ENCODE measurements around the gene VIPR1. TPM values are rescaled to one million over a fixed set of nuclear protein-coding genes. Genes with fewer than 3 reads are reported as not detected.
"Not testable (repeated sequence)": the region's sequence is repeated elsewhere in the genome, so short reads cannot be mapped to it uniquely, and the experiment has no call there.

Gene VIPR1
- total RNA-seq, 5 donors from 2014 or later (not counting 1 experiment from before 2014, with no cell fraction given), result 68.0 to 92.4 (median 76.1) TPM

DNA sequence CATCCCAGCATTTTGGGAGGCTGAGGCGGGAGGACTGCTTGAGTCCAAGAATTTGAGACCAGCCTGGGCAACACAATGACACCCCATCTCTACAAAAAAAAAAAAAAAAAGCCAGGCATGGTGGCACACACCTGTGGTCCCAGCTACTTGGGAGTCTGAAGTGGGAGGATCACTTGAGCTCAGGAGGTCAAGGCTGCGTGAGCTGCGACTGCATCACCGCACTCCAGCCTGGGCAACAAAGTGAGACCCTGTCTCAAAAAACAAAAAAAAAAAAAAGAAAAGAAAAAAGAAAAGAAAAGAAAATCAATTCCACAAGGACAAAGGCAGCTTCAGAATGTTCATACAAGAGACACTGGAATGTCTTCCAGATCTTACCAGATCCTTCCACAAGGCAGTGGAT, 76.9 kb downstream of the VIPR1 start:
- Mint-ChIP-seq H3K36me3 (peaks cover 25% of the 10 kb centered on the region), H3K27ac (peak overlapping the region; percentile 31 to 76), H3K4me1 (peaks cover 58% of the 10 kb centered on the region in 3 donors), H3K4me3 (peak overlapping the region in 1 of 3 donors; percentile 13), H3K9me3 (peaks cover 0 to 12% (median 2%) of the 10 kb centered on the region in 3 donors)
- H3K27ac ChIP-seq (ENCODE audit: low read length); H3K36me3 ChIP-seq (ENCODE audit: control insufficient read depth in 2 of 2, extremely low read depth in 1 of 2, insufficient read depth in 1 of 2, low read length in 1 of 2); DNase-seq; H3K9me3 ChIP-seq; H3K4me3 ChIP-seq (ENCODE audit: control insufficient read depth in 1 of 2, extremely low read depth in 1 of 2, low read length in 1 of 2); H3K27me3 ChIP-seq (replicated peaks in 1 of 2; ENCODE audit: control insufficient read depth in 2 of 2, extremely low read depth in 1 of 2, insufficient read depth in 2 of 2, low read length in 1 of 2); H3K27me3 Mint-ChIP-seq; ATAC-seq (replicated peaks in 1 of 4): not testable (repeated sequence)
- ChIA-PET POLR2A (interaction anchor here (0.6 to 1.1 kb wide), 3 partner anchors 11 to 77 kb away, joined by 3 to 4 read pairs (median 3); partner anchors contain the start of genes SS18L2 (in 1 of the 2) and VIPR1 (in 1 of the 2)), CTCF (interaction anchor here (0.6 to 1.1 kb wide), 3 partner anchors 31 to 652 kb away, joined by 3 to 7 read pairs (median 4); no protein-coding TSS in a partner anchor)
- H3K4me1 ChIP-seq (ENCODE audit: control insufficient read depth in 1 of 2, extremely low read depth in 1 of 2, insufficient read depth in 2 of 2, low read length in 2 of 2), result peaks cover 15 to 19% of the 10 kb centered on the region in 2 experiments
- WGBS (ENCODE audit: insufficient coverage), result no CpG with 5 or more reads among the region's 4 CpGs

DNA sequence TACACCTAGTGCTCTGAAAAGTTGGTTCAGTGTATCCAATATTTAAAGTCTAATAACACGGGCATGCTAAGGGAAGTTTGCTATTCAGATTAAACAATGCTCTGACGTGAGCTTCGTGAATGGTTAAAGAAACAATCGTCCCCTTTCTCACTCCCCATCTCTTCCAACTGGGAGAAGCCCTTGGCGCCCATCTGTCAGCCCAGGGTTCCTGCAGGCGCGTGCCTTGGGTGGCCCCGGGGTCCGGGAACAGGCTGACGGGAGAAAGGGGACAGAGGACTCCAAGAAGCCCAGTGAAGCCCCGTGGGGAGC, 78.9 kb downstream of the VIPR1 start:
- peaks cover 15 to 19% of the 10 kb centered on the region in 2 experiments for H3K4me1 ChIP-seq (ENCODE audit: control insufficient read depth in 1 of 2, extremely low read depth in 1 of 2, insufficient read depth in 2 of 2, low read length in 2 of 2)
- 0% methylated on average over 9 of the region's 11 CpGs for WGBS (ENCODE audit: insufficient coverage)
- DNase-seq (no peak), ATAC-seq (replicated peaks in 1 of 4) (no peak)
- Mint-ChIP-seq H3K27me3 (no peaks in the 10 kb centered on the region), H3K4me3 (peak overlapping the region; percentile 86 to 92 (median 88)), H3K9me3 (no peaks in the 10 kb centered on the region), H3K36me3 (peaks cover 9% of the 10 kb centered on the region), H3K4me1 (peaks cover 52 to 57% (median 54%) of the 10 kb centered on the region in 3 donors), H3K27ac (peak overlapping the region; percentile 76 to 88)
- H3K27ac ChIP-seq (ENCODE audit: low read length), result peak overlapping the region; percentile 93
- ChIA-PET POLR2A (interaction anchor here (0.7 to 2.2 kb wide), 5 partner anchors 9 to 79 kb away, joined by 3 to 18 read pairs (median 3); partner anchors contain the start of genes NKTR (in 1 of the 2), SS18L2 (in 1 of the 2) and VIPR1 (in 1 of the 2)), CTCF (interaction anchor here (1.0 to 3.6 kb wide), 5 partner anchors 9 to 80 kb away, joined by 5 to 17 read pairs (median 12); partner anchors contain the start of genes VIPR1 (in 2 of the 2), NKTR (in 1 of the 2) and SS18L2 (in 1 of the 2))
- H3K9me3 ChIP-seq, result no peaks in the 10 kb centered on the region
- H3K36me3 ChIP-seq (ENCODE audit: control insufficient read depth in 2 of 2, extremely low read depth in 1 of 2, insufficient read depth in 1 of 2, low read length in 1 of 2), result peaks cover 0 to 3% of the 10 kb centered on the region in 2 donors
- no peaks in the 10 kb centered on the region for H3K27me3 ChIP-seq (replicated peaks in 1 of 2; ENCODE audit: control insufficient read depth in 2 of 2, extremely low read depth in 1 of 2, insufficient read depth in 2 of 2, low read length in 1 of 2)
- peak overlapping the region; percentile 48 to 83 for H3K4me3 ChIP-seq (ENCODE audit: control insufficient read depth in 1 of 2, extremely low read depth in 1 of 2, low read length in 1 of 2)

DNA sequence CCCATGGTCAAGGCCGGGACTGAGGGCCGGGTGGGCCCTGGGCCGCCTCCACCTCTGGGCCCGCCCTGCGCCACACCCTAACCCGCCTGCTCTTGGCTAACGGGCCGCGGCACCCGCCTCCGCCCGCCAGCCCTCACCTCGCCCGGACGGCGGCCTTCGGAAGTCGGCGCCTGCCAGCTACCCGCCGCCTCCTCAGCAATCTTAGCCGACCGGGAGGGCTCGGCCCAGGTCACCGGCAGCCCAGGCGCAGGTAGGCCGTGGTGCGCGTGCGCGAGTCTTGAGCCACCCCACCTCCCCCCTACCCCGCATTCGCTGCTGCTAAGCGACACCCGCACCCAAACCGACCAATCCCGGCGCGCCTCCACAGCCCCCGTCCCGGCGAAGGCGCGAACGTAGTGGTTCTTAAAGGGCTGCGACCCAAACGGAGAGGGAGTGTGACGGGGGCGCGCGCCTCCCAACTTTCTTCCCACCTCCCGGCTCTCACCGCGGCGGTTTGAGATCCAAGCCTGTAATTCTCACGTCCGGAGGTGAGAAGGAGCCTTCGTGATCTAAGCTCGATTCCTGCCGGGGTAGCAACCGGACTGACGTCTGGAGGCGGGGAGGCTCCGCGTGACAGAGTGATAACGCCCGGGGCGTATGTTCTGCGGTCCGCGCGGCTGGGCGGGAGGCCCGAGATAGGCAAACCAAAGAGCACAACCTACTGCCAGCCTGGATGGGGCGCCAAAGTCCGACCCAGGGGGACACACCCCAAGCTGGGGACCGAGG, 79.4 kb downstream of the VIPR1 start, which contains the start of gene SEC22C:
Gene SEC22C (minus strand): TSS at position 259 of the 765 bp plus-strand sequence. CDS start 12,921 bp downstream, outside the sequence.
- H3K27ac Mint-ChIP-seq, result peak within 1 kb of the TSS; percentile 91 to 97
- peaks cover 48 to 52% (median 50%) of the 10 kb centered on the region in 3 donors for H3K4me1 Mint-ChIP-seq

DNA sequence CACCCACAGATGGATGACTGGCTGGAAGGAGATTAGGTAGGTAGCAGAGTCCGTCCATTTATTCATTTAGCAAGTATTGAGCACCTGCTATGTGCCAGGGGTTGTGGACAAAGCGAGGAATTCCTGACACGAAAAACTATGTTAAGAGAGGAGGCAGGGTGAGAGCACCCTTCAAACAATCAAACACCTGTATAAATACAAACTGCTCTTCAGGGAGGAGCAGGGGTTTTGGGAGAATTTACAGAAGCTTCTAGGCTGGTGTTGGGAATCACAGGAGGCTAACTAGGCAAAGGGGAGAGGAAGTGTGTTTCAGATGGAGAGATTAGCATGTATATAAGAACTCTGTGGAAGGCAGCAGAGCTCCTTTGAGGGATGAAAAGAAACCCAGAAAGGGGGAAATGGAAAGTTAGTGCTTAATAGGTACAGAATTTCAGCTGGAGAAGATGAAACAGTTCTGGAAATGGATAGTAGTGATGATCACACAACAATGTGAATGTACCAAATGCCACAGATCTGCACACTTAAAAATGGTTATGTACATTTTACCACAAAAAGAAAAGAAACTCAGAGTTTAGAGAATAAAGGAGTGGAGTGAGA, 80.1 kb downstream of the VIPR1 start:
- Histone ChIP-seq H3K4me1 (ENCODE audit: control insufficient read depth in 1 of 2, extremely low read depth in 1 of 2, insufficient read depth in 2 of 2, low read length in 2 of 2) (peaks cover 15 to 19% of the 10 kb centered on the region in 2 experiments), H3K27ac (ENCODE audit: low read length) (peak overlapping the region; percentile 93), H3K4me3 (ENCODE audit: control insufficient read depth in 1 of 2, extremely low read depth in 1 of 2, low read length in 1 of 2) (peak overlapping the region; percentile 48 to 83), H3K9me3 (no peaks in the 10 kb centered on the region), H3K27me3 (replicated peaks in 1 of 2; ENCODE audit: control insufficient read depth in 2 of 2, extremely low read depth in 1 of 2, insufficient read depth in 2 of 2, low read length in 1 of 2) (no peaks in the 10 kb centered on the region), H3K36me3 (ENCODE audit: control insufficient read depth in 2 of 2, extremely low read depth in 1 of 2, insufficient read depth in 1 of 2, low read length in 1 of 2) (peaks cover 0 to 3% of the 10 kb centered on the region in 2 donors)
- Mint-ChIP-seq H3K9me3 (no peaks in the 10 kb centered on the region), H3K27ac (peak overlapping the region; percentile 91 to 97), H3K4me3 (peak overlapping the region; percentile 86 to 92 (median 88)), H3K27me3 (no peaks in the 10 kb centered on the region), H3K36me3 (peaks cover 6% of the 10 kb centered on the region), H3K4me1 (peaks cover 42 to 47% (median 44%) of the 10 kb centered on the region in 3 donors)
- DNase-seq (no peak), ATAC-seq (replicated peaks in 1 of 4) (no peak)
- ChIA-PET CTCF (interaction anchor here (0.9 to 3.6 kb wide), 12 partner anchors 8 to 188 kb away, joined by 3 to 17 read pairs (median 4); partner anchors contain the start of genes NKTR (in 1 of the 2) and SS18L2 (in 1 of the 2)), POLR2A (interaction anchor here (0.6 to 2.2 kb wide), 5 partner anchors 8 to 166 kb away, joined by 3 to 18 read pairs (median 9); partner anchors contain the start of genes NKTR (in 1 of the 2) and SS18L2 (in 1 of the 2))
- no CpG with 5 or more reads among the region's 3 CpGs for WGBS (ENCODE audit: insufficient coverage)

More for the DNA sequence above, 79.4 kb downstream of the VIPR1 start, which contains the start of gene SEC22C:
- Mint-ChIP-seq H3K27me3 (no peaks in the 10 kb centered on the region), H3K36me3 (peaks cover 9% of the 10 kb centered on the region), H3K9me3 (no peaks in the 10 kb centered on the region), H3K4me3 (peak within 1 kb of the TSS; percentile 86 to 92 (median 88))
- Histone ChIP-seq H3K27ac (ENCODE audit: low read length) (peak within 1 kb of the TSS; percentile 93), H3K9me3 (no peaks in the 10 kb centered on the region), H3K4me3 (ENCODE audit: control insufficient read depth in 1 of 2, extremely low read depth in 1 of 2, low read length in 1 of 2) (peak within 1 kb of the TSS; percentile 48 to 83), H3K36me3 (ENCODE audit: control insufficient read depth in 2 of 2, extremely low read depth in 1 of 2, insufficient read depth in 1 of 2, low read length in 1 of 2) (peaks cover 0 to 3% of the 10 kb centered on the region in 2 donors), H3K27me3 (replicated peaks in 1 of 2; ENCODE audit: control insufficient read depth in 2 of 2, extremely low read depth in 1 of 2, insufficient read depth in 2 of 2, low read length in 1 of 2) (no peaks in the 10 kb centered on the region), H3K4me1 (ENCODE audit: control insufficient read depth in 1 of 2, extremely low read depth in 1 of 2, insufficient read depth in 2 of 2, low read length in 2 of 2) (peaks cover 15 to 19% of the 10 kb centered on the region in 2 experiments)
- POLR2A ChIA-PET, result interaction anchor here (0.6 to 2.2 kb wide), 8 partner anchors 8 to 166 kb away, joined by 3 to 18 read pairs (median 4); partner anchors contain the start of genes NKTR (in 1 of the 2), SS18L2 (in 1 of the 2) and VIPR1 (in 1 of the 2)
- peak; percentile 88 to 96 (median 92) for DNase-seq
- WGBS (ENCODE audit: insufficient coverage), result 0% methylated on average over 77 of the region's 77 CpGs
- CTCF ChIA-PET, result interaction anchor here in 1 of 2 donors (0.6 to 3.6 kb wide), 13 partner anchors 9 to 188 kb away, joined by 3 to 17 read pairs (median 4); partner anchors contain the start of genes NKTR, SS18L2 and VIPR1
- ATAC-seq (replicated peaks in 1 of 4), result peak; percentile 90 to 95 (median 93)

Other genes with a start within 250 kb of the VIPR1 start
- gene CCK, start 236.5 kb upstream of the VIPR1 start, total RNA-seq, result not detected
- not detected for gene LYZL4, start 92.0 kb upstream of the VIPR1 start, total RNA-seq
- gene SEC22C, start 79.3 kb downstream of the VIPR1 start, total RNA-seq, result 10 to 100 TPM; 50.1 to 71.2 (median 53.6) TPM
- gene SS18L2, start 88.2 kb downstream of the VIPR1 start, total RNA-seq, result 10 to 100 TPM; 33.0 to 52.6 (median 46.4) TPM
- 100 to 1,000 TPM; 185 to 252 (median 209) TPM for gene NKTR, start 98.0 kb downstream of the VIPR1 start, total RNA-seq
- 1 to 10 TPM in 2 of 5 donors, under 1 TPM in 3; 0.53 to 1.2 (median 0.98) TPM for gene ZBTB47, start 151.1 kb downstream of the VIPR1 start, total RNA-seq
- not detected for gene KLHL40, start 182.9 kb downstream of the VIPR1 start, total RNA-seq
- not detected for gene HHATL, start 200.2 kb downstream of the VIPR1 start, total RNA-seq